ENCODE measurements around the gene RBMX.

DNA sequence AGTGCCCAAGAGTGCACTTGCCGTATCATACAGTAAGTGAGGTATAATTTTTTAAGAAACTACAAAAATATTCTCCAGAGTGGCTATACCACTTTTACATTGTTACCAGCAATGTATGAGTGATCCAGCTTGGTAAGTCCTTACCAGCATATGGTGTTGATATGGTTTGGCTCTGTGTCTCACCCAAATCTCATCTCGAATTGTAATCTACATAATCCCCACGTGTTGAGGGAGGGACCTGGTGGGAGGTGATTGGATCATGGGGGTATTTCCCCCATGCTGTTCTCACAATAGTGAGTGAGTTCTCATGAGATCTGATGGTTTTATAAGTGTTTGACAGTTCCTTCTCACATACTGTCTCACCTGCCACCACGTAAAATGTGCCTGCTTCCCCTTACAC is 44.8 kb downstream of the RBMX start:
- TF ChIP-seq, protein P1, sequence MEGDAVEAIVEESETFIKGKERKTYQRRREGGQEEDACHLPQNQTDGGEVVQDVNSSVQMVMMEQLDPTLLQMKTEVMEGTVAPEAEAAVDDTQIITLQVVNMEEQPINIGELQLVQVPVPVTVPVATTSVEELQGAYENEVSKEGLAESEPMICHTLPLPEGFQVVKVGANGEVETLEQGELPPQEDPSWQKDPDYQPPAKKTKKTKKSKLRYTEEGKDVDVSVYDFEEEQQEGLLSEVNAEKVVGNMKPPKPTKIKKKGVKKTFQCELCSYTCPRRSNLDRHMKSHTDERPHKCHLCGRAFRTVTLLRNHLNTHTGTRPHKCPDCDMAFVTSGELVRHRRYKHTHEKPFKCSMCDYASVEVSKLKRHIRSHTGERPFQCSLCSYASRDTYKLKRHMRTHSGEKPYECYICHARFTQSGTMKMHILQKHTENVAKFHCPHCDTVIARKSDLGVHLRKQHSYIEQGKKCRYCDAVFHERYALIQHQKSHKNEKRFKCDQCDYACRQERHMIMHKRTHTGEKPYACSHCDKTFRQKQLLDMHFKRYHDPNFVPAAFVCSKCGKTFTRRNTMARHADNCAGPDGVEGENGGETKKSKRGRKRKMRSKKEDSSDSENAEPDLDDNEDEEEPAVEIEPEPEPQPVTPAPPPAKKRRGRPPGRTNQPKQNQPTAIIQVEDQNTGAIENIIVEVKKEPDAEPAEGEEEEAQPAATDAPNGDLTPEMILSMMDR (IDR thresholded peaks at IDR 0.05): no peak
- no peak for TF ChIP-seq POLR2A (IDR thresholded peaks at IDR 0.05)

All from Peyer's patch (tissue), 4 donors.